ENCODE data around the gene SLC27A1. TPM values are rescaled to one million over a fixed set of nuclear protein-coding genes. Genes with fewer than 3 reads are reported as not detected.
A peak's percentile ranks its signal among the peaks of the same experiment; 100 is the strongest.

SLC27A1 gene
- total RNA-seq, 1 donor from 2014 or later = 59.3 TPM

GRCh38 chr19:17486545-17487240 is 16.4 kb downstream of the SLC27A1 start:
- no peak overlapping the region for H3K27ac ChIP-seq (replicated peaks)
- intact Hi-C loops (cut with micrococcal nuclease) = no loop called here

GRCh38 chr19:17487284-17488121 is 17.2 kb downstream of the SLC27A1 start:
- no peak for DNase-seq
- TF ChIP-seq, protein P1, sequence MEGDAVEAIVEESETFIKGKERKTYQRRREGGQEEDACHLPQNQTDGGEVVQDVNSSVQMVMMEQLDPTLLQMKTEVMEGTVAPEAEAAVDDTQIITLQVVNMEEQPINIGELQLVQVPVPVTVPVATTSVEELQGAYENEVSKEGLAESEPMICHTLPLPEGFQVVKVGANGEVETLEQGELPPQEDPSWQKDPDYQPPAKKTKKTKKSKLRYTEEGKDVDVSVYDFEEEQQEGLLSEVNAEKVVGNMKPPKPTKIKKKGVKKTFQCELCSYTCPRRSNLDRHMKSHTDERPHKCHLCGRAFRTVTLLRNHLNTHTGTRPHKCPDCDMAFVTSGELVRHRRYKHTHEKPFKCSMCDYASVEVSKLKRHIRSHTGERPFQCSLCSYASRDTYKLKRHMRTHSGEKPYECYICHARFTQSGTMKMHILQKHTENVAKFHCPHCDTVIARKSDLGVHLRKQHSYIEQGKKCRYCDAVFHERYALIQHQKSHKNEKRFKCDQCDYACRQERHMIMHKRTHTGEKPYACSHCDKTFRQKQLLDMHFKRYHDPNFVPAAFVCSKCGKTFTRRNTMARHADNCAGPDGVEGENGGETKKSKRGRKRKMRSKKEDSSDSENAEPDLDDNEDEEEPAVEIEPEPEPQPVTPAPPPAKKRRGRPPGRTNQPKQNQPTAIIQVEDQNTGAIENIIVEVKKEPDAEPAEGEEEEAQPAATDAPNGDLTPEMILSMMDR (IDR thresholded peaks at IDR 0.05; ENCODE audit: borderline replicate concordance) = no peak
- peaks cover 26% of the 10 kb centered on the region for H3K36me3 ChIP-seq
- H3K4me3 ChIP-seq = no peak overlapping the region
- no peaks in the 10 kb centered on the region for H3K9me3 ChIP-seq (replicated peaks)
- H3K27ac ChIP-seq (replicated peaks) = no peak overlapping the region
- H3K27me3 ChIP-seq (ENCODE audit: low read depth) = no peaks in the 10 kb centered on the region
- peaks cover 38% of the 10 kb centered on the region for H3K4me1 ChIP-seq
- intact Hi-C loops (cut with micrococcal nuclease) = no loop called here

More at GRCh38 chr19:17486545-17487240, 16.4 kb downstream of the SLC27A1 start:
- peaks cover 26% of the 10 kb centered on the region for H3K36me3 ChIP-seq
- H3K4me1 ChIP-seq = peaks cover 46% of the 10 kb centered on the region
- no peak overlapping the region for H3K4me3 ChIP-seq
- TF ChIP-seq, protein P1 (IDR thresholded peaks at IDR 0.05; ENCODE audit: borderline replicate concordance) = no peak
- no peaks in the 10 kb centered on the region for H3K27me3 ChIP-seq (ENCODE audit: low read depth)
- no peak for DNase-seq
- no peaks in the 10 kb centered on the region for H3K9me3 ChIP-seq (replicated peaks)

DNA sequence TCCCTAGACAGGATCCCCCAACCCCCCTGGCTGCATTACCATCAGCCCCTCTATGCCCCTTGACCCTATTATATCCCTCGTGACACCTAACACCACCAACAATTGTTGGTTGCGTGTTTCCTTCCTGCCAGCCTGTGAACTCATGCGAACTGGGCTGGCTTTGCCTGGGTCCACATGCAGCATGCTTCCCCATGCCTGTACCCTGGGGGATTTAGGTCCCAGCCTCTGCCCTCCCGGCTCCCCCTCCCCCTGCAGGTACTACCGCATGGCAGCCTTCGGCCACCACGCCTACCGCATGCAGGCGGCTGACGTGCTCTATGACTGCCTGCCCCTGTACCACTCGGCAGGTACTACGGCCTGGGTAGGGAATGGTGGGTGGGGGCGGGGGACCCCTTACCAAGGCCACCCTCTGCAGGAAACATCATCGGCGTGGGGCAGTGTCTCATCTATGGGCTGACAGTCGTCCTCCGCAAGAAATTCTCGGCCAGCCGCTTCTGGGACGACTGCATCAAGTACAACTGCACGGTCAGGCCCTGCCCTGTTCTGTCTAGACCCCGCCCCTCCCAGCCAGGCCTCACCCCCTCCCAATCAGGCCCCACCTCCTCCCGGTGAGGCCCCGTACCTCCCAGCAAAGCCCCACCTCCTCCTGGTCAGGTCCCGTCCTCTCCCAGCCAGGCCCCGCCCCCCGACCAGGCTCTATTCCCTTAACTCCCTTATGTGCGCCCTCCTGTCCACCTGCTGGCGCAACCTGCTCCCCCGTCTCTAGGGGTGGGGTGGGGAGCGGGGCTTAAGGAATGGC is 18.5 kb downstream of the SLC27A1 start:
- DNase-seq = peak; percentile 59
- intact Hi-C loops (cut with micrococcal nuclease) = no loop called here
- no peaks in the 10 kb centered on the region for H3K9me3 ChIP-seq (replicated peaks)
- peak overlapping the region; percentile 43 for H3K4me3 ChIP-seq
- peak overlapping the region; percentile 65 for H3K27ac ChIP-seq (replicated peaks)
- H3K27me3 ChIP-seq (ENCODE audit: low read depth) = no peaks in the 10 kb centered on the region
- TF ChIP-seq, protein P1 (IDR thresholded peaks at IDR 0.05; ENCODE audit: borderline replicate concordance) = no peak
- peaks cover 26% of the 10 kb centered on the region for H3K36me3 ChIP-seq
- peaks cover 30% of the 10 kb centered on the region for H3K4me1 ChIP-seq

- no peaks in the 10 kb centered on the region for H3K27me3 ChIP-seq (ENCODE audit: low read depth)
- no peaks in the 10 kb centered on the region for H3K9me3 ChIP-seq (replicated peaks)
- DNase-seq = no peak
- H3K27ac ChIP-seq (replicated peaks) = peak overlapping the region; percentile 65
- TF ChIP-seq, protein P1 (IDR thresholded peaks at IDR 0.05; ENCODE audit: borderline replicate concordance) = no peak
- H3K4me1 ChIP-seq = peaks cover 30% of the 10 kb centered on the region
- peak overlapping the region; percentile 43 for H3K4me3 ChIP-seq
- H3K36me3 ChIP-seq = peaks cover 26% of the 10 kb centered on the region
- intact Hi-C loops (cut with micrococcal nuclease) = no loop called here
These were observed 19.2 kb downstream of the SLC27A1 start for GRCh38 chr19:17489392-17490030.

- intact Hi-C loops (cut with micrococcal nuclease) = no loop called here
- no peak overlapping the region for H3K4me3 ChIP-seq
- TF ChIP-seq, protein P1 (IDR thresholded peaks at IDR 0.05; ENCODE audit: borderline replicate concordance) = no peak
- peaks cover 26% of the 10 kb centered on the region for H3K36me3 ChIP-seq
- H3K27me3 ChIP-seq (ENCODE audit: low read depth) = no peaks in the 10 kb centered on the region
- peak overlapping the region; percentile 65 for H3K27ac ChIP-seq (replicated peaks)
- no peaks in the 10 kb centered on the region for H3K9me3 ChIP-seq (replicated peaks)
- DNase-seq = no peak
- peaks cover 30% of the 10 kb centered on the region for H3K4me1 ChIP-seq
These were observed 20.1 kb downstream of the SLC27A1 start for GRCh38 chr19:17490411-17490810.
